Neutrophil (primary cell): ENCODE data around the gene CCDC7.
"Not testable (repeated sequence)": the region's sequence is repeated elsewhere in the genome, so short reads cannot be mapped to it uniquely, and the experiment has no call there.

Source experiments
- H3K27ac ChIP-seq: fragments of 200-600 bp; sonication (generic); 2 replicates; pipeline ENCODE4 v1.5.1; 2016; ENCODE audit warnings: mild to moderate bottlenecking, moderate library complexity
- H3K27me3 ChIP-seq: fragments of 200-600 bp; sonication (generic); 2 replicates; pipeline ENCODE4 v1.6.0; 2016; ENCODE audit warnings: mild to moderate bottlenecking
- H3K36me3 ChIP-seq: fragments of 200-600 bp; sonication (generic); 2 replicates; pipeline ENCODE4 v1.5.1; 2017
- H3K4me1 ChIP-seq, 2 experiments: fragments of 200-600 bp in 1 of 2; sonication (generic) in 1 of 2; 1 replicate in 1 of 2; 2 replicates in 1 of 2; pipeline versions ENCODE4 v1.5.1 to v1.6.1; 2013 to 2016; ENCODE audit warnings: low read depth in 1 of 2, low read length in 1 of 2, mild to moderate bottlenecking in 1 of 2, moderate library complexity in 1 of 2; ENCODE audit not compliant: control insufficient read depth in 1 of 2, insufficient read depth in 1 of 2
- H3K4me3 ChIP-seq, 2 experiments: fragments of 200-600 bp in 1 of 2; sonication (generic) in 1 of 2; 1 replicate in 1 of 2; 2 replicates in 1 of 2; pipeline ENCODE4 v1.5.1; 2013 to 2016; ENCODE audit warnings: low read depth in 1 of 2, low read length in 1 of 2, mild to moderate bottlenecking in 1 of 2, moderate library complexity in 1 of 2
- H3K9me3 ChIP-seq: fragments of 200-600 bp; sonication (generic); 2 replicates; pipeline ENCODE4 v1.5.1; 2016
- CTCF ChIP-seq: fragments of 200-600 bp; sonication (generic); IDR thresholded peaks from 2 replicates; pipeline ENCODE4 v1.5.1; 2016; ENCODE audit warnings: antibody characterized with exemption

Gene CCDC7

GRCh38 chr10:32445740-32446535 lies at the start of gene CCDC7:
Gene CCDC7 (plus strand): TSS chr10:32446140. CDS start chr10:32451643, 5,503 bp downstream.
- Histone ChIP-seq H3K36me3 (no peaks in the 10 kb centered on the region), H3K4me3 (peak within 1 kb of the TSS; percentile 70 to 91), H3K27me3 (peaks cover 24% of the 10 kb centered on the region), H3K4me1 (peaks cover 9 to 19% of the 10 kb centered on the region in 2 experiments), H3K9me3 (no peaks in the 10 kb centered on the region), H3K27ac (peak within 1 kb of the TSS; percentile 84)
- no peak for TF ChIP-seq CTCF

- not testable (repeated sequence) for H3K9me3 ChIP-seq, H3K4me1 ChIP-seq, H3K27me3 ChIP-seq, H3K4me3 ChIP-seq, H3K36me3 ChIP-seq, H3K27ac ChIP-seq
Measured at GRCh38 chr10:32397163-32397562, 48.8 kb upstream of the CCDC7 start.

GRCh38 chr10:32399720-32400119 lies 46.2 kb upstream of the CCDC7 start:
- H3K4me3 ChIP-seq, H3K4me1 ChIP-seq, H3K9me3 ChIP-seq, H3K36me3 ChIP-seq, H3K27me3 ChIP-seq, H3K27ac ChIP-seq: not testable (repeated sequence)

GRCh38 chr10:32400961-32401360 lies 45.0 kb upstream of the CCDC7 start:
- Histone ChIP-seq H3K9me3 (no peaks in the 10 kb centered on the region), H3K27ac (no peak overlapping the region), H3K27me3 (no peaks in the 10 kb centered on the region), H3K36me3 (no peaks in the 10 kb centered on the region), H3K4me1 (no peaks in the 10 kb centered on the region), H3K4me3 (no peak overlapping the region)
- no peak for TF ChIP-seq CTCF

- Histone ChIP-seq H3K4me3 (no peak overlapping the region), H3K36me3 (no peaks in the 10 kb centered on the region)
Measured at GRCh38 chr10:32402499-32402898, 43.4 kb upstream of the CCDC7 start.

GRCh38 chr10:32403091-32403490 lies 42.8 kb upstream of the CCDC7 start:
- TF ChIP-seq CTCF: no peak
- no peak overlapping the region for H3K4me3 ChIP-seq

More at GRCh38 chr10:32402499-32402898, 43.4 kb upstream of the CCDC7 start:
- H3K27ac ChIP-seq: no peak overlapping the region
- no peaks in the 10 kb centered on the region for H3K9me3 ChIP-seq
- no peak for TF ChIP-seq CTCF
- H3K4me1 ChIP-seq: no peaks in the 10 kb centered on the region
- no peaks in the 10 kb centered on the region for H3K27me3 ChIP-seq

More at GRCh38 chr10:32403091-32403490, 42.8 kb upstream of the CCDC7 start:
- Histone ChIP-seq H3K27ac (no peak overlapping the region), H3K36me3 (no peaks in the 10 kb centered on the region), H3K4me1 (no peaks in the 10 kb centered on the region), H3K9me3 (no peaks in the 10 kb centered on the region), H3K27me3 (no peaks in the 10 kb centered on the region)
